Keratinocyte (primary cell): Measurements from ENCODE around the gene AHNAK2. TPM values are rescaled to one million over a fixed set of nuclear protein-coding genes. Genes with fewer than 3 reads are reported as not detected.

ENCODE experiments used
- DNase-seq: peaks from one replicate; pipeline ENCODE4 v3.0.0-alpha.2; 2011; ENCODE audit warnings: low read depth, missing footprints, low spot score
- FAIRE-seq: peaks from 2 replicates; lab custom pipeline; 2011; peaks lifted over from hg19 to GRCh38; lab: Jason Lieb, UNC
- H2AFZ ChIP-seq: 2 replicates; pipeline ENCODE4 v1.6.0; 2012; ENCODE audit warnings: low read length, control low read depth, inconsistent platforms; ENCODE audit not compliant: control insufficient read depth
- H3K27ac ChIP-seq: 2 replicates; pipeline ENCODE4 v1.5.1; 2011; ENCODE audit warnings: low read length; ENCODE audit not compliant: control insufficient read depth, insufficient read depth
- H3K27me3 ChIP-seq: 3 replicates; pipeline ENCODE4 v1.6.0; 2011; ENCODE audit warnings: low read length; ENCODE audit not compliant: control insufficient read depth, insufficient read depth; ENCODE audit errors: extremely low read depth
- H3K36me3 ChIP-seq, 2 experiments: 2 replicates in 1 of 2; 3 replicates in 1 of 2; pipeline ENCODE4 v1.5.1; 2011; ENCODE audit warnings: low read length in 2 of 2, mild to moderate bottlenecking in 1 of 2; ENCODE audit not compliant: control insufficient read depth in 2 of 2, insufficient read depth in 2 of 2; ENCODE audit errors: extremely low read depth in 1 of 2
- H3K4me1 ChIP-seq: 3 replicates; pipeline ENCODE4 v1.5.1; 2011; ENCODE audit warnings: low read length; ENCODE audit not compliant: control insufficient read depth, insufficient read depth; ENCODE audit errors: extremely low read depth
- H3K4me2 ChIP-seq: 3 replicates; pipeline ENCODE4 v1.6.0; 2011; ENCODE audit warnings: low read depth, low read length; ENCODE audit not compliant: control insufficient read depth, insufficient read depth; ENCODE audit errors: extremely low read depth
- H3K4me3 ChIP-seq, 3 experiments: fragments of 200-600 bp in 1 of 3; sonication (generic) in 1 of 3; 2 replicates in 2 of 3; 3 replicates in 1 of 3; pipeline ENCODE4 v1.5.1; 2011 to 2016; ENCODE audit warnings: low read length in 3 of 3, mild to moderate bottlenecking in 3 of 3, control low read depth in 2 of 3, inconsistent platforms in 1 of 3, low read depth in 1 of 3, mixed read lengths in 1 of 3, mixed run types in 1 of 3, moderate library complexity in 1 of 3; ENCODE audit not compliant: control insufficient read depth in 2 of 3, insufficient read depth in 2 of 3; ENCODE audit errors: extremely low read depth in 1 of 3
- H3K79me2 ChIP-seq: 2 replicates; pipeline ENCODE4 v1.6.0; 2012; ENCODE audit warnings: low read length; ENCODE audit not compliant: control insufficient read depth, insufficient read depth
- H3K9ac ChIP-seq: 3 replicates; pipeline ENCODE4 v1.6.0; 2011; ENCODE audit warnings: low read length; ENCODE audit not compliant: control insufficient read depth, insufficient read depth; ENCODE audit errors: extremely low read depth
- H3K9me1 ChIP-seq: 3 replicates; pipeline ENCODE4 v1.6.0; 2011; ENCODE audit warnings: low read length; ENCODE audit not compliant: control insufficient read depth, insufficient read depth; ENCODE audit errors: extremely low read depth
- H3K9me3 ChIP-seq: 2 replicates; pipeline ENCODE4 v1.5.1; 2012; ENCODE audit warnings: low read depth, low read length; ENCODE audit not compliant: control insufficient read depth
- H4K20me1 ChIP-seq: 3 replicates; pipeline ENCODE4 v1.6.0; 2011; ENCODE audit warnings: low read length; ENCODE audit not compliant: control insufficient read depth, insufficient read depth; ENCODE audit errors: extremely low read depth
- EZH2 ChIP-seq: IDR thresholded peaks from one replicate; pipeline ENCODE4 v1.6.1; 2012; ENCODE audit warnings: inconsistent platforms, mild to moderate bottlenecking, low read length, moderate library complexity
- dilution Hi-C: fragments of 300-500 bp; cut with MboI; formaldehyde crosslinking; loops from one replicate; pipeline ENCODE4 v1.7.0; 2020; ENCODE audit warnings: low sequenced_read_pairs; ENCODE audit not compliant: extremely low pct_ligation_motif_present
- polyA plus RNA-seq, 5 experiments: library from polyadenylated mRNA; depleted of rRNA in 3 of 5; stranded (reverse) in 3 of 5; stranded (forward) in 1 of 5; unstranded in 1 of 5; fragments of >200 nt; gene quantifications; 1 replicate in 1 of 5; 2 replicates in 3 of 5; 3 replicates in 1 of 5; pipeline versions ENCODE4 v1.2.1 to v1.2.3, GENCODE V29; 2011 to 2012; ENCODE audit warnings: missing spikeins in 2 of 5, low read depth in 1 of 5, low replicate concordance in 1 of 5
- TF ChIP-seq, protein P1 (sequence below), 3 experiments: IDR thresholded peaks in 1 of 3; conservative IDR thresholded peaks in 1 of 3; optimal IDR thresholded peaks in 1 of 3; 2 replicates in 2 of 3; 3 replicates in 1 of 3; pipeline versions ENCODE3 to v1.5.1; 2011; ENCODE audit warnings: low read length in 3 of 3, mild to moderate bottlenecking in 3 of 3, moderate library complexity in 2 of 3, control low read depth in 1 of 3, inconsistent platforms in 1 of 3; ENCODE audit not compliant: insufficient read depth in 2 of 3; ENCODE audit errors: extremely low read depth in 1 of 3

The AHNAK2 gene
- polyA plus RNA-seq, 1 donor (not counting 4 experiments of a cell fraction or from before 2014, with no cell fraction given) = 164 TPM

DNA sequence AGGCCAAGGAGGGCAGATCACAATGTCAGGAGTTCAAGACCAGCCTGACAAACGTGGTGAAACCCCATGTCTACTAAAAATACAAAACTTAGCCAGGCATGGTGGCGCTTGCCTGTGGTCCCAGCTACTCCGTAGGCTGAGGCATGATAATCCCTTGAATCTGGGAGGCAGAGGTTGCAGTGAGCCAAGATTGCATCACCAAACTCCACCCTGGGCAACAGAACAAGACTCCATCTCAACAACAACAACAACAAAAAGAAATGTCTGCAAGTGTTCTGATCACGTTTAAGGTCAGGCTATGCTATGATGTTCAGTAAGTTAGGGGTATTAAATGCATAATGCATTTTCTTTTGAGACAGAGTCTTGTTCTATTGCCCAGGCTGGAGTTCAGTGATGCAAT, 60.2 kb downstream of the AHNAK2 start:
- no peak overlapping the region for H3K27ac ChIP-seq
- no peak overlapping the region for H2AFZ ChIP-seq
- H3K9me1 ChIP-seq = no peaks in the 10 kb centered on the region
- no peak for FAIRE-seq
- no peak overlapping the region for H3K4me3 ChIP-seq
- dilution Hi-C loops = no loop called here
- H3K36me3 ChIP-seq = no peaks in the 10 kb centered on the region
- H3K9me3 ChIP-seq = no peaks in the 10 kb centered on the region
- TF ChIP-seq, protein P1, sequence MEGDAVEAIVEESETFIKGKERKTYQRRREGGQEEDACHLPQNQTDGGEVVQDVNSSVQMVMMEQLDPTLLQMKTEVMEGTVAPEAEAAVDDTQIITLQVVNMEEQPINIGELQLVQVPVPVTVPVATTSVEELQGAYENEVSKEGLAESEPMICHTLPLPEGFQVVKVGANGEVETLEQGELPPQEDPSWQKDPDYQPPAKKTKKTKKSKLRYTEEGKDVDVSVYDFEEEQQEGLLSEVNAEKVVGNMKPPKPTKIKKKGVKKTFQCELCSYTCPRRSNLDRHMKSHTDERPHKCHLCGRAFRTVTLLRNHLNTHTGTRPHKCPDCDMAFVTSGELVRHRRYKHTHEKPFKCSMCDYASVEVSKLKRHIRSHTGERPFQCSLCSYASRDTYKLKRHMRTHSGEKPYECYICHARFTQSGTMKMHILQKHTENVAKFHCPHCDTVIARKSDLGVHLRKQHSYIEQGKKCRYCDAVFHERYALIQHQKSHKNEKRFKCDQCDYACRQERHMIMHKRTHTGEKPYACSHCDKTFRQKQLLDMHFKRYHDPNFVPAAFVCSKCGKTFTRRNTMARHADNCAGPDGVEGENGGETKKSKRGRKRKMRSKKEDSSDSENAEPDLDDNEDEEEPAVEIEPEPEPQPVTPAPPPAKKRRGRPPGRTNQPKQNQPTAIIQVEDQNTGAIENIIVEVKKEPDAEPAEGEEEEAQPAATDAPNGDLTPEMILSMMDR (optimal IDR thresholded peaks at IDR 0.05 in 1 of 3, IDR thresholded peaks at IDR 0.05 in 1 of 3, conservative IDR thresholded peaks at IDR 0.05 in 1 of 3; ENCODE audit: extremely low read depth in 1 of 3, insufficient read depth in 2 of 3, low read length in 3 of 3) = no peak
- H3K79me2 ChIP-seq = no peaks in the 10 kb centered on the region
- H3K27me3 ChIP-seq = no peaks in the 10 kb centered on the region
- no peaks in the 10 kb centered on the region for H3K4me1 ChIP-seq
- no peak for DNase-seq
- H3K9ac ChIP-seq = no peak overlapping the region
- no peaks in the 10 kb centered on the region for H4K20me1 ChIP-seq
- H3K4me2 ChIP-seq = no peak overlapping the region

GRCh38 chr14:104917116-104917515, 61.1 kb downstream of the AHNAK2 start:
- Histone ChIP-seq H3K9me1 (no peaks in the 10 kb centered on the region), H3K79me2 (no peaks in the 10 kb centered on the region), H3K4me2 (no peak overlapping the region), H3K36me3 (no peaks in the 10 kb centered on the region), H3K4me1 (no peaks in the 10 kb centered on the region), H3K9me3 (no peaks in the 10 kb centered on the region), H3K9ac (no peak overlapping the region), H2AFZ (no peak overlapping the region), H3K27ac (no peak overlapping the region), H3K4me3 (no peak overlapping the region), H4K20me1 (no peaks in the 10 kb centered on the region), H3K27me3 (no peaks in the 10 kb centered on the region)
- no peak for FAIRE-seq
- dilution Hi-C loops = no loop called here
- no peak for TF ChIP-seq EZH2
- TF ChIP-seq, protein P1 (optimal IDR thresholded peaks at IDR 0.05 in 1 of 3, IDR thresholded peaks at IDR 0.05 in 1 of 3, conservative IDR thresholded peaks at IDR 0.05 in 1 of 3; ENCODE audit: extremely low read depth in 1 of 3, insufficient read depth in 2 of 3, low read length in 3 of 3) = no peak
- DNase-seq = no peak
